GM19239 (cell line): ENCODE measurements around the gene PTBP3.
"Not testable (repeated sequence)": the region's sequence is repeated elsewhere in the genome, so short reads cannot be mapped to it uniquely, and the experiment has no call there.

Source experiments
- DNase-seq: peaks from one replicate; pipeline ENCODE4 v3.0.0; 2011; ENCODE audit warnings: low spot score; ENCODE audit not compliant: insufficient read length
- FAIRE-seq: peaks from 2 replicates; lab custom pipeline; 2011; peaks lifted over from hg19 to GRCh38; lab: Jason Lieb, UNC

Gene PTBP3

DNA sequence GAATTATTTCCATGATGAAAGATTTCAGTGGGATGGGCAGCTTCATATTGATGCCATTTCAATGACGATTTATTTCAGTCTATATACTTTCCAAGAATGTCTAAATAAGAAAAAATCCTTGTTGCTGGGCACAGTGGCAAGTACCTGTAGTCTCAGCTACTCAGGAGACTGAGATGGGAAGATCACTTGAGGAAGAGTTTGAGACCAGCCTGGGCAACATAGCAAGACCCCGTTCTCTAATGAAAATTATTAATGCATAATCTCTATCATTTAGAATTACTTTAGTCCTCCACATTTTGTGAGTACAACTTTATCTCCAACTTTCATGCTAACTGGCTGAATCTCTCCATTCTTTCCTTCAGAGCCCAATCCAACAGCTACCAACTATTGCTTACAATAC is 52.5 kb downstream of the PTBP3 start:
- no peak for FAIRE-seq
- no peak for DNase-seq

DNA sequence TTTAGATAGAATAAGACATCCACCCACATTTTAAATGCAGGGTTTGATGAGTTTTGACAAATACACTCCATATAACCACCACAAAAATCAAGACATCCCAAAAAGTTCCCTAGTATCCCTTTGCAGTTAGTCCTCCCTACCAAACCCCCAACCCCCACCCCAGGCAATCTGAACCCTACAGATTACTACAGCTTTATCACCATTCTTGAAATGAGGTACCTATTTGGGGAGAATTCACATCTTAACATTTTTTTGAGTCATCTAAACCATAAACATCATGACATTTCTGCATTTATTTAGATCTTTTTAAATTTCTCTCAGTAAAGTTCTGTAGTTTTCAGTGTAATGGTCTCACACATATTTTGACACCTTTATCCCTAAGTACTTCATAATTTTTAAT is 53.9 kb downstream of the PTBP3 start:
- FAIRE-seq (peak; percentile 4), DNase-seq (no peak)

GRCh38 chr9:112278152-112278551 is 55.3 kb downstream of the PTBP3 start:
- FAIRE-seq (no peak), DNase-seq (no peak)

GRCh38 chr9:112274600-112274999 is 58.8 kb downstream of the PTBP3 start:
- DNase-seq (no peak), FAIRE-seq (no peak)

GRCh38 chr9:112273876-112274275 is 59.5 kb downstream of the PTBP3 start:
- FAIRE-seq = peak; percentile 69
- DNase-seq = no peak

DNA sequence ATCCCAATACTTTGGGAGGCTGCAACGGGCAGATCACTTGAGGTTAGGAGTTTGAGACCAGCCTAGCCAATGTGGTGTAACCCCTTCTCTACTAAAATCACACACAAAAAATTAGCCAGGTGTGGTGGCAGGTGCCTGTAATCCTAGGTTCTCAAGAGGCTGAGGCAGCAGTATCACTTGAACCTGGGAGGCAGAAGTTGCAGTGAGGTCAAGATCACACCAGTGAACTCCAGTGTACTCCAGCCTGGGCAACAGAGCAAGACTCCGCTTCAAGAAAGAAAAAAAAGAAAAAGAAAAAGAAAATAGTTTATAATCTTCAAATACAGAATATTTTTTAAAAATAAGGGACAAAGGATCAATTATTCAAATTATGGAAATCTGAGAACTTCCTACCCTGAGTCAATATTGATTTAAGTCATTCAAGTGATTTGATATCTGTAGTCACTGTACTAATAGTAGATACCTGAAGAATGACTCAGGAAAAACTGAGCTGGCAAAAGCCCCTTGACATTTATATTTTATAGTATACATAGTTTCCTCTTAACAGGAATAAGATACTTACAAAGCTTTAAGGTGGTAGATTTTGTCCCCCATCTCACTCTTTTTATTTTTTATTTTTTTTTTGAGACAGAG is 61.8 kb downstream of the PTBP3 start:
- FAIRE-seq (no peak), DNase-seq (no peak)

- no peak for DNase-seq
- FAIRE-seq = no peak
Observed at GRCh38 chr9:112268413-112268812, 65.0 kb downstream of the PTBP3 start.

DNA sequence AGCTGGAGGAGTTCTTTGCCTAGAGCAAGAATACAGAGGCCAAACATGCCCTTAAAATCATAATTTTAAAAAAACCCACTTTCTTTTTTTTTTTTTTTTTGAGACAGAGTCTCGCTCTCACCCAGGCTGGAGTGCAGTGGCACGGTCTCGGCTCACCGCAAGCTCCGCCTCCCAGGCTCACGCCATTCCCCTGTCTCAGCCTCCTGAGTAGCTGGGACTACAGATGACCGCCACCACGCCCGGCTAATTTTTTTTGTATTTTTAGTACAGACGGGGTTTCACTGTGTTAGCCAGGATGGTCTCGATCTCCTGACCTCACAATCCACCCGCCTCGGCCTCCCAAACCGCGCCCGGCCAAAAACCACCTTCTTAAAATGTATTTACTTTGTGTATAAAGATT is 66.3 kb downstream of the PTBP3 start:
- FAIRE-seq = not testable (repeated sequence)

GRCh38 chr9:112265391-112265790 is 68.0 kb downstream of the PTBP3 start:
- no peak for DNase-seq
- FAIRE-seq = no peak

More for the DNA sequence above, 66.3 kb downstream of the PTBP3 start:
- DNase-seq = not testable (repeated sequence)

DNA sequence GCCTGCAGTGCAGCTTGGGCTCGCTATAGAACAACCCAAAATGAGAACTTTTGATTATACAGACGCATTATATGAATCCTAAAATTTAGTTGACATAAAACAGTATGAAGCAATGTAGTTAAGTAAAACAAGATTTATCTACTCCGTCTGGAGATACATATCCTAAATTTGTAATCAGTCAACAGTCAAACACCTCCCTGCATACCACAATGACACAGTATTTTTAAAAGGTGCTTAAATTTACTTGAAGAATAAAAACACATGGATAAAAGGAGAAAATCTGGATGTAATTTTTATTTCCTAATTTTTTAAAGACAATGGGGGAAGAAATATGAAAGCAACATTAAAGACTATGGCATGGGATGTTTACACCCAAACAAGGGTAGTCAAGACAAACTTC is 70.8 kb downstream of the PTBP3 start:
- DNase-seq (no peak), FAIRE-seq (no peak)

- no peak for DNase-seq
- no peak for FAIRE-seq
Observed at GRCh38 chr9:112261133-112261532, 72.3 kb downstream of the PTBP3 start.

DNA sequence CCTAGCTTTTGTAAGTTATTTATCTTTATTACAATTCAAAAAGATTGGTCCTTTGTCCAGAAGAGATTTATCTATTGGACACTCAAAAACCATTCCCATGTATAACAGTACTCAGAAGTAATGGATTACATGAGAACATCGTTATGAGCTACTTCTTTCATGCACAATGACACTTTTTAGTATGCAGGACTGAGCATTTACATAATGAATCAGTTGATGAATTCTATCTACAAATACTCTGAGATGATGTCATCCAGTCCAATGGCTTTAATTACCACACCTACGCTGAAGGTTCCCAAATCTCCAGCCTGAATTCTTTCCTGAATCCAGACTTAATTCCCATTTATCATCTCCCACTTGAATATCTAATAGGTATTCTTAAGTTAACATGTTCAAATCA is 75.3 kb downstream of the PTBP3 start:
- FAIRE-seq (no peak), DNase-seq (no peak)

DNA sequence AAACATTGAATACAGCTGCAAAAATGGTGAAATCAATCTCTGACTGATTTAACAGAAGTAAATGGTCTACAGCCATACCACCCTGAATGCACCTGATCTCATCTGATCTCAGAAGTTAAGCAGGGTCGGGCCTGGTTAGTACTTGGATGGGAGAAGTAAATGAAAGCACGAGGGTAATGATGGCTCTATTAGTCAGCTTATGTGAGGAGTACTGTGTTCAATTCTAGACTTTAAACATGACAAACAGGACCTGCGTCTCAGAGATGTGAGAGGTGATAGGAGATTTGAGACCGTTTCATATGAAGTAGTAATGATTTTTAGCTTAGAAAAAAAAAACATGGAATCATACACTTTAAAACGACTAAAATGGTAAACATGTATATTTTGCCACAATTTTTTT is 81.2 kb downstream of the PTBP3 start:
- DNase-seq = no peak
- FAIRE-seq = no peak

DNA sequence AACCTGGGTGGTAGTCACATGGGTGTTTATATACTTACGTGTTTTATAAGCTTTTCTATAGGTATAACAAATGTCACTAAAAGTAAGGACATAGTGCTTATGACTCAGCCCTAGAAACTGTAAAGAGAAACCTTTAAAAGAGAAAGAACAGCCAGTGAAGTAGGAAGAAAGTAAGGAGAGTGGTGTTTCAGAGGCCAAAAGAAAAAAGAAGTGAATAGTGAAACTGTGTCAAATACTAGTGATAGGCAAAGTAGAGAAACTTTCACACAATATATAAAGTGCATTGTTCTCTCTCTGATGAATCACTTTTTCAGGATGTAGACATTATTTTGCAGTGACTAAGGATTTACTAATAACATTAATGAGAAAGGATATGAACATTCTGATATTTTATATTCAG is 84.1 kb downstream of the PTBP3 start:
- DNase-seq (peak; percentile 5), FAIRE-seq (peak; percentile 85)

DNA sequence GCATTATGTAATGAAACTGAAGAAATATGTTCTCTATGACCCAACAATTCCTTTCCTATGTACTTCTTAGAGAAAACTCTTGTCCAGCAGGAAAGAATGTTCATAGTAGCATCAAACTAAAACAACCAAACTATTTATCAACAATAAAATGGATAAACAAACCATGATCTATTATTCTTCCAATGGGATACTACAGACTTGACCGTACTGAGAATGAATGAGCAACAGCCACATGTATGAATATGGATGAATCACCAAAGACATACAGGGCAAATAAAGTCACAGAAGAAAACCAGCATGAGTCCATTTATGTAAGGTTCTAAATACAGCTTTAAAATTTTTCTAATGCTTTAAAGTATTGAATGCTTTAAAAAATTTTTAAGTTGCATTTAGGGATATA is 84.7 kb downstream of the PTBP3 start:
- peak; percentile 61 for FAIRE-seq
- no peak for DNase-seq

DNA sequence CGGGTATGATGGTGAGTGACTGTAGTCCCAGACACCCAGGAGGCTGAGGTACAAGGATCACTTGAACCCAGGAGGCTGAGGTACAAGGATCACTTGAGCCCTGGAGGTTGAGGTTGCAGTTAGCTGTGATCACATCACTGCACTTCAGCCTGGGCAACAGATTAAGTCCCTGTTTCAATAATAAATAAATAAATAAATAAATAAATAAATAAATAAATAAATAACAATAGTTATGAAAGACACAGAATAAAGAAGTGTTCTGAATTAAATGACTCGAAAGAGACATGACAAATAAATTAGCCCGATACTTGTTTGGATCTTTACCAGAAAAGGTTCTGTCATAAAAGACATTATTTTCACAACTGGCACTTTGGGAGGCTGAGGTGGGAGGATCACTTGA is 86.3 kb downstream of the PTBP3 start:
- DNase-seq = no peak
- no peak for FAIRE-seq

- FAIRE-seq (no peak), DNase-seq (no peak)
Observed at GRCh38 chr9:112245126-112245525, 88.3 kb downstream of the PTBP3 start.

DNA sequence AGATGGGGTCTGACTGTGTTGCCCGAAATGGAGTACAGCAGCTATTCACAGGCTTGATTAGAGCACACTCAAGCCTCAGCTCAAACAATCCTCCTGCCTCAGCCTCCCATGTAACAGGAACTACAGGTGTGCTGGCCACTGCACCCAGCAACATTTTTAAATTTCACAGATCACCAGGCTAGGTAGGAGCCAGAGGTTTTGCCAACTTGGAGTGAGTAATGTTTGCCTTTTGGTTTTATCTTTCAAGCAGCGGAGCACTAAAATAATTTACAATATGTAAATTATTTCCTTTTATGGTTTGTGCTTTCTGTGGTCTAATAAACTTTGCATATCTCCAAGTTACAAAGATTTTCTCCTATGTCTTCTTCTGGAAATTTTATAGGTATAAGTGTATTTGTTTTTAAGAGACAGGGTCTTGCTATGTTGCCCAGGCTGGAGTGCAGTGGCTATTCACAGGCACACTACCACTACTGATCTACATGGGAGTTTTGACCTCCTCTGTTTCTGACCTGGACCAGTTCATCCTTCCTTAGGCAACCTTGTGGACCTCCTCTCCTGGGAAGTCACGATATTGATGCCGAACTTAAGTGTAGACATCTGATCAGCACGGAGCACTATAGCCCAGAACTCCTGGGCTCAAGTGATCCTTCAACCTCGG is 91.1 kb downstream of the PTBP3 start:
- FAIRE-seq = peak; percentile 8

DNA sequence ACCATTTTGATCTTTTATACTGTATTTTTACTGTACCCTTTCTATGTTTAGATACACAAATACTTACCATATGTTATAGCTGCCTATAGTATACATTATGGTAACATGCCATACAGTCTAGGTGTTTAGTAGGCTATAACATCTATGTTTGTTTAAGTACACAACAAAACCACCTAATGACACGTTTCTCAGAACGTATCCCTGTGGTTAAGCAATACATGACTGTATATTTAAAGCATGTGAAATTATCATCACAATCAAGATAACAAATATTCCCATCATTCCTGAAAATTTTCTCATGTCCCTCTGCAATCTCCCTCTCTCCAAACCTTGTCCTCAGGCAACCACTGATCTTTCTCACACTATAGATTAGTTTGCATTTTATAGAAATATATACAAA is 91.9 kb downstream of the PTBP3 start:
- FAIRE-seq = no peak
- DNase-seq = no peak

More for the DNA sequence above, 91.1 kb downstream of the PTBP3 start:
- DNase-seq = no peak

GRCh38 chr9:112239708-112240107 is 93.7 kb downstream of the PTBP3 start:
- DNase-seq (no peak), FAIRE-seq (no peak)

DNA sequence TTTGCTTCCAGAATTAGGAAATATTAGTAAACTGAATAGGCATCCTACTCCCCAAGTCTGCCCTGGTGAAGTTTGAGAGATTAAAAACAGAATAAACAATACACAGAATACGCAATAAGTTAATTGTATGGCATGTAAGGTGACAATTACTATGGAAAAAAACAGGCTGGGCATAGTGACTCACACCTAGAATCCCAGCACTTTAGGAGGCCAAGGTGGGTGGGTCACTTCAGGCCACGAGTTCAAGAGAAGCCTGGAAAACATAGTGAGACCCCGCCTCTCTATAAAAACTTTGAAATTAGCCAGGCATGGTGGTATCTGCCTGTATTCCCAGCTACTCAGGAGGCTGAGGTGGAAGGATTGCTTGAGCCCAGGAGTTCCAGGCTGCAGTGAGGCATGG is 94.1 kb downstream of the PTBP3 start:
- DNase-seq (no peak), FAIRE-seq (no peak)

DNA sequence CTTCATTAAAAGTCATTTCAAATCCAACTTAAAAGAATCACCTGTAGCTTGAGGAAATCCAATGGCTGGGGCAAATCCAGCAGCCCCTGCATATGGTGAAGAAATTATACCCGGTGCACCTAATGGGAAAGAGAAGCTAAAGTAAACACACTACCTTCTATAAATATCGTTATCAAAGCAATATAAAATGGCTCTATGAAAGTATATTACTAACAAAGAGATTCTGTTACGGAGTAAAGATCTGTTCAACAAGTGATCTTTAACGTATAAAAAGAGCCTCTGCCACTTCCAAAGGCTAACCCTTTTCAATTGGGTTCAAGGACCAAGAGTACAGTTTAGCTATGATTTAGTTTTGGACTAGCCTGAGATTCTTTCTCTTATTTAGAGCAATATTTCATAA is 98.6 kb downstream of the PTBP3 start:
- no peak for DNase-seq
- FAIRE-seq = no peak
